OCI-LY1 (cell line): Measurements from ENCODE around the gene CCDC18.

Experiments used
- EZH2 ChIP-seq: fragments of 200-600 bp; sonication (generic), shearing (Covaris generic); IDR thresholded peaks from 2 replicates; pipeline ENCODE4 v1.8.0; 2017; ENCODE audit warnings: borderline replicate concordance, mixed run types, mild to moderate bottlenecking, antibody characterized with exemption, low read length, moderate library complexity, mixed read lengths
- TF ChIP-seq, protein P1 (sequence below): fragments of 200-600 bp; sonication (generic), shearing (Covaris generic); IDR thresholded peaks from 2 replicates; pipeline ENCODE4 v1.5.1; 2017; ENCODE audit warnings: mild to moderate bottlenecking, antibody characterized with exemption, low read length, moderate library complexity, mixed read lengths

DNA sequence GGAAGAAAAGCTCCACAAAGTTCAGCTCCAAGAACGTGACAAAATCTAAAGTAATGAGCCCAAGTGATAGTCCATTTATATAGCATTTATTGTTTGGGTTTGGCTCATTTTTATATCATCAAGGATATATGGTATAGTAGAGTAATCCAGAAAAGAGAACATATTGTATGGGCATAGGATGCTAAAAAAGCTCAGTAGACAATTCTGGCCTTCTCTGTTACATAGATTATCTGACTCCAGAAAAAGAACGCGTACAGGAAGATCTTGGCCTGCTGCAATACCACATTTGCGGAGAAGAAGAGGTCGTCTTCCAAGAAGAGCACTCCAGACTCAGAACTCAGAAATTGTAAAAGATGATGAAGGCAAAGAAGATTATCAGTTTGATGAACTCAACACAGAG is 44.1 kb upstream of the CCDC18 start:
- TF ChIP-seq, protein P1, sequence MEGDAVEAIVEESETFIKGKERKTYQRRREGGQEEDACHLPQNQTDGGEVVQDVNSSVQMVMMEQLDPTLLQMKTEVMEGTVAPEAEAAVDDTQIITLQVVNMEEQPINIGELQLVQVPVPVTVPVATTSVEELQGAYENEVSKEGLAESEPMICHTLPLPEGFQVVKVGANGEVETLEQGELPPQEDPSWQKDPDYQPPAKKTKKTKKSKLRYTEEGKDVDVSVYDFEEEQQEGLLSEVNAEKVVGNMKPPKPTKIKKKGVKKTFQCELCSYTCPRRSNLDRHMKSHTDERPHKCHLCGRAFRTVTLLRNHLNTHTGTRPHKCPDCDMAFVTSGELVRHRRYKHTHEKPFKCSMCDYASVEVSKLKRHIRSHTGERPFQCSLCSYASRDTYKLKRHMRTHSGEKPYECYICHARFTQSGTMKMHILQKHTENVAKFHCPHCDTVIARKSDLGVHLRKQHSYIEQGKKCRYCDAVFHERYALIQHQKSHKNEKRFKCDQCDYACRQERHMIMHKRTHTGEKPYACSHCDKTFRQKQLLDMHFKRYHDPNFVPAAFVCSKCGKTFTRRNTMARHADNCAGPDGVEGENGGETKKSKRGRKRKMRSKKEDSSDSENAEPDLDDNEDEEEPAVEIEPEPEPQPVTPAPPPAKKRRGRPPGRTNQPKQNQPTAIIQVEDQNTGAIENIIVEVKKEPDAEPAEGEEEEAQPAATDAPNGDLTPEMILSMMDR = no peak
- TF ChIP-seq EZH2 = no peak
